Loucy (cell line): ENCODE data around the gene NDUFS6.

Source experiments
- EZH2phosphoT487 ChIP-seq: fragments of 200-600 bp; IDR thresholded peaks from 2 replicates; pipeline ENCODE4 v1.6.1; 2018; ENCODE audit warnings: antibody characterized with exemption, mild to moderate bottlenecking, moderate library complexity, borderline replicate concordance
- TF ChIP-seq, protein P1 (sequence below): fragments of 200-600 bp; sonication (generic); conservative IDR thresholded peaks from 2 replicates; pipeline ENCODE4 v1.5.1; 2014; ENCODE audit warnings: mild to moderate bottlenecking, antibody characterized with exemption, low read length

DNA sequence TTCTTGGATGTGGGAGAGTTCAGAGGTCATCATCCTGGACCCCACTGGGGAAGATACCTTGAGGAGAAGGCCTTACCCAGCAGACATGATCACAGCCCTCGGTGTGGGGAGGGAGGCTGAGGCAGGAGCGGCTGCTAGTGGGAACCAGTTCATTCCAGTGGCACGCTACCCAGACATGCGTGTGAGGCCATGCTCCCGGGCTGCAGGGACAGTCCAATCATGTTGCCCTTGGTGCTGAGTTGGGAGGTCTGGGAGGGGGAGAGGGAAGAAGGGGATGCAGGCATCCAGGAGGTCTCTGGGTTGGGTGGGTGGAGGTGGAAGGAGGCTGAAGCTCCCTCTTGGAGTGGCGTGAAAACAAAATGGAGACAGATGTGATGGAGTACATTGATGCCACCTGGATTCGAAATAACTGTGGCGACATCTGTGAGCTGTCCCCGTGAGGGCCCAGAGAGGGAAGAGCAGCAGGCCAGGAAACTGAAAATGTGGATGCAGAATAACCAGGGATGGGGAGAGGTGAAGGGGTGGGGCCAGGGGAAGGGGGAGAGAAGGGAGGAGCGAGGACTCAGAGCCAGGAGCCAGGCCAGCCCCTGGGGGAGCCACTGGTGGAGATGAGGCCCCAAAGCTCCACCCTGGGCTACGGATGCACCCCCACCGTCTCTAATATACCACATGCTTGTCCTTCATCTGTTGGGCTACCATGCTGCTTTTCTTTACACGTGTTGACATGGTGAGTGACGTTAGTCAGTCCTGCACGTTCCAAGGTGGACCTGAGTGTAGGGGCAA, 16.2 kb downstream of the NDUFS6 start:
- TF ChIP-seq, protein P1, sequence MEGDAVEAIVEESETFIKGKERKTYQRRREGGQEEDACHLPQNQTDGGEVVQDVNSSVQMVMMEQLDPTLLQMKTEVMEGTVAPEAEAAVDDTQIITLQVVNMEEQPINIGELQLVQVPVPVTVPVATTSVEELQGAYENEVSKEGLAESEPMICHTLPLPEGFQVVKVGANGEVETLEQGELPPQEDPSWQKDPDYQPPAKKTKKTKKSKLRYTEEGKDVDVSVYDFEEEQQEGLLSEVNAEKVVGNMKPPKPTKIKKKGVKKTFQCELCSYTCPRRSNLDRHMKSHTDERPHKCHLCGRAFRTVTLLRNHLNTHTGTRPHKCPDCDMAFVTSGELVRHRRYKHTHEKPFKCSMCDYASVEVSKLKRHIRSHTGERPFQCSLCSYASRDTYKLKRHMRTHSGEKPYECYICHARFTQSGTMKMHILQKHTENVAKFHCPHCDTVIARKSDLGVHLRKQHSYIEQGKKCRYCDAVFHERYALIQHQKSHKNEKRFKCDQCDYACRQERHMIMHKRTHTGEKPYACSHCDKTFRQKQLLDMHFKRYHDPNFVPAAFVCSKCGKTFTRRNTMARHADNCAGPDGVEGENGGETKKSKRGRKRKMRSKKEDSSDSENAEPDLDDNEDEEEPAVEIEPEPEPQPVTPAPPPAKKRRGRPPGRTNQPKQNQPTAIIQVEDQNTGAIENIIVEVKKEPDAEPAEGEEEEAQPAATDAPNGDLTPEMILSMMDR, result no peak
- TF ChIP-seq EZH2phosphoT487, result no peak
